Suppressor macrophage (primary cell): ENCODE results near the gene MED4.
A peak's percentile ranks its signal among the peaks of the same experiment; 100 is the strongest.

ENCODE experiments used
- DNase-seq, 4 experiments: peaks; one replicate each; pipeline ENCODE4 v3.0.0-alpha.2; 2020 to 2022
- total RNA-seq, 17 experiments: gene quantifications; one replicate each; lab custom pipeline; 2026; ENCODE audit warnings: mixed read lengths in 6 of 17, inconsistent platforms in 3 of 17; lab: John Stamatoyannopoulos, UW

Gene MED4, protein sequence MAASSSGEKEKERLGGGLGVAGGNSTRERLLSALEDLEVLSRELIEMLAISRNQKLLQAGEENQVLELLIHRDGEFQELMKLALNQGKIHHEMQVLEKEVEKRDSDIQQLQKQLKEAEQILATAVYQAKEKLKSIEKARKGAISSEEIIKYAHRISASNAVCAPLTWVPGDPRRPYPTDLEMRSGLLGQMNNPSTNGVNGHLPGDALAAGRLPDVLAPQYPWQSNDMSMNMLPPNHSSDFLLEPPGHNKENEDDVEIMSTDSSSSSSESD
- 13.8 to 38.7 (median 23.6) reads per million in 17 experiments for total RNA-seq

DNA sequence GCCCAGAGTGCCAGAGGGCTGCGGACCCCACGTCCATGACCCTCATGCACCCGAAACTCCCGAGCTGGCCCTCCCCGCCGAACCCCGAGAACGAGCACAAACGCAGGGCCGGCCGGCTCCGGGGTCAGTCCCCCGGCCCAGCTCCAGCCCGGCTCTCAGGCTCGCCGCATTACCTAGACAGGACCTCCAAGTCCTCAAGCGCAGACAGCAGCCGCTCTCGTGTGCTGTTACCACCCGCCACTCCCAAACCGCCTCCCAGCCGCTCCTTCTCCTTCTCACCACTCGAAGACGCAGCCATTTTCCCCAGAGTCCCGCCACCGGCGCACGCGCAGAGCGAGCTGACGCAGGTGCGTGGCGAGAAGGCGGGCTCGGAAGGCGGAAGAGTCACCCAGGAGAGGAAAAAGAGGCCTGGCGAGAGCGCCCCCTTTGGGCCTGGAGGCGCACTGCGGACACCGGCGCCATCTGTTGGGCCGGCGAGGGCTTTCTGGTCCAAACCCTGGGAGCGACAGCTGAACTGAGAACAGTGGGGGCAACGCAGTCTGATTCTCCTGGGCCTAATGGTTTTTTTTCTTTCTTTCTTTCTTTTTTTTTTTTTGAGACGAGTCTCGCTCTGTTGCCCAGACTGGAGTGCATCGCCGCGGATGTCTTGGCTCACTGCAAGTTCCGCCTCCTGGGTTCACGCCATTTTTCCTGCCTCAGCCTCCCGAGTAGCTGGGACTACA is at the start of gene MED4:
TSS of gene MED4 (minus strand) at position 324 of the 722 bp plus-strand sequence. CDS start at position 298, 26 bp downstream.
- peak; percentile 98 to 99 (median 98) for DNase-seq

DNA sequence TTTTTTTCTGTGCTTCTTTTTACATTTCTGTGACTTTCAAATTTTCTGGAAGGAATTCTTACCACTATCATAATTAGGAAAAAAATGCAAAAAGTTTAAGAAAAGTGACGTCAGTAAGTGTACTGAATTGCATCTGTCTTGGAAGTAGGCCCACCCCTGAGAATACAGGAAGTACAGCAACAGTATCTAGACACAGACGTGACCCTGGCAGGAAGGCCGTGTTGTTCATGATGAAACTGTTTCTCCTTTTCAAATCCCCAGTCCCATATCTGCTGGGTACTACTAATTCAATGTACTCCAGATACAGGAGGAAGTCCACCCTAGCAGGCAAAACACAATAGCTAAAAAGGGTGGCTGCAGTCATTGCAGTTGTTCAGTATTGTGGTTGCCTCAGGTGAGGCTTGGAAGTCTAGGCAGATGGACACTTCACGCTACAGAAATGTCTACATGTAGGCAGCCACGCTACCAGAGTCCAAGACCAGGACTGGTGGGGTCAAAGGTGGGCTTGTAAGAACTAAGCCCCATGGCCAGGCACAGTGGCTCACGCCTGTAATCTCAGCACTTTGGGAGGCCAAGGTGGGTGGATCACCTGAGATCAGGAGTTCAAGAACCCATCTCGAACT is 49.6 kb upstream of the MED4 start:
- peak; percentile 83 to 95 (median 90) for DNase-seq

DNA sequence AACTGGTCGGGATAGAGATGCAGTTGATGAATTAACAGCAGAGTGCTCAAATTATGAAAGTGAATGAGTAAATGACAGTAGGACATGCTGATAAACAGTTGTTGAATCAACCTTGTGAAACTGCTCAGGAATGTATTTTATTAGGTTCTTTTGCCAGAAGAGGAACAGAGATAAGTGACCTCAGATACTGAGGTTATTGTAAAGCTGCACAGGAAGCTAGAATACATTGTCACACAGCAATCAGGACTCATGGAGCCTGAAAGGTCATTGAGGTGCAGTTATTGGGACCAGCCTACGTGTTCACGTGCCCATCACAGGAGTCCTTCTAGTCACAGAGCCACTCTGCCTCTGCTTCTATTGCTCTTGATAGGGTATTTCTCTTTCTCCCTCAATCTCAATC is 47.5 kb upstream of the MED4 start:
- DNase-seq, result peak; percentile 28 to 82 (median 64)

DNA sequence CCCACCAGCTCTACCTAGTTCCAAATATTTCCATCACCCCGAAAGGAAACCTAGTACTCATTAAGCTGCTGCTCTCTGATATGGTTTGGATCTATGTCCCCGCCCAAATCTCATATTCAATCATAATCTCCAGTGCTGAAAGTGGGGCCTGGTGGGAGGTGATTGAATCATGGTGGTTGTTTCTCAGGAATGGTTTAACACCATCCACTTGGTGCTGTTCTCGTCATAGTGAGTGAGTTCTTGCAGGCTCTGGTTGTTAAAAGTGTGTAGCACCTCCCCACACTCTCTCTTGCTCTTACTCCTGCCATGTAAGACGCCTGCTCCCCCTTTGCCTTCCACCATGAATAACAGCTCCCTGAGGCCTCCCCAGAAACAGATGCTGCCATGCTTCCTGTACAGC is 43.4 kb upstream of the MED4 start:
- no peak for DNase-seq

DNA sequence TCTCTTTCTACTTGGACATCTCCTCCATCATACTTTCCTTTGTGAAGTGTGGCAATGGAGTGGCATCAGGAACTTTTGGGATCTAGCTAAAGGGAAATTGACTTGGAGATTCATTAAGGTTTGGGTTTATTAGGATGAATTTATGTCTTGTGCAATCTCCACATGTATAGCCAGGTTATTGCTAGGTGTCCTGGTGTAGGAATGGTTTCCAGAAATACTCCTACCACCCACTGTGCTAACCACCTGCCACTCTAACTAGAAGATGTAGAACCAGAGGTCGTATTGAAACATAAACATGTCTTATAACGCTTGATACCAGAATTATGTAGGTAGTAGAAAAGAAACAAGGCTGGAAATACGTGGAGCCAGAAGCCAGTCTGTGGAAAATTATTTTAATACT is 38.1 kb upstream of the MED4 start:
- DNase-seq, result no peak

DNA sequence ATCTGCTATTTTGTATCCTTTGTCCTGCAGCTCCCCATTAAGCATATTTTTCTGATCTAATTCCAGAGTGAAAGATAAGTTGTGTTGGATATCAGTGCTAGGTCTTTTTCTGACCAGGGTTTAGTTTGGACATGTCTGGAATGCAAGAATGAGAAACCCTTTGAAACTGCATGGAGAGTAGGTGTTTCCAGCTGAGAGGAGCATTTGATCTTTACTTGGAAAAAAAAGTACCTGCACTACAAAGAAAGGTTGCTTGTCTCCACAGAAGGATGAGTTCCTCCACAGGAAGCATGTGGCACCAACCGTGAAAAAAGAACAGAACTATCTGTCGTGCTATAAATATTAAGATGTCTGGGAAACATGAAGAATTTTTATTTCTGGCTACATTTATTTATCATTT is 36.6 kb upstream of the MED4 start:
- DNase-seq, result no peak

DNA sequence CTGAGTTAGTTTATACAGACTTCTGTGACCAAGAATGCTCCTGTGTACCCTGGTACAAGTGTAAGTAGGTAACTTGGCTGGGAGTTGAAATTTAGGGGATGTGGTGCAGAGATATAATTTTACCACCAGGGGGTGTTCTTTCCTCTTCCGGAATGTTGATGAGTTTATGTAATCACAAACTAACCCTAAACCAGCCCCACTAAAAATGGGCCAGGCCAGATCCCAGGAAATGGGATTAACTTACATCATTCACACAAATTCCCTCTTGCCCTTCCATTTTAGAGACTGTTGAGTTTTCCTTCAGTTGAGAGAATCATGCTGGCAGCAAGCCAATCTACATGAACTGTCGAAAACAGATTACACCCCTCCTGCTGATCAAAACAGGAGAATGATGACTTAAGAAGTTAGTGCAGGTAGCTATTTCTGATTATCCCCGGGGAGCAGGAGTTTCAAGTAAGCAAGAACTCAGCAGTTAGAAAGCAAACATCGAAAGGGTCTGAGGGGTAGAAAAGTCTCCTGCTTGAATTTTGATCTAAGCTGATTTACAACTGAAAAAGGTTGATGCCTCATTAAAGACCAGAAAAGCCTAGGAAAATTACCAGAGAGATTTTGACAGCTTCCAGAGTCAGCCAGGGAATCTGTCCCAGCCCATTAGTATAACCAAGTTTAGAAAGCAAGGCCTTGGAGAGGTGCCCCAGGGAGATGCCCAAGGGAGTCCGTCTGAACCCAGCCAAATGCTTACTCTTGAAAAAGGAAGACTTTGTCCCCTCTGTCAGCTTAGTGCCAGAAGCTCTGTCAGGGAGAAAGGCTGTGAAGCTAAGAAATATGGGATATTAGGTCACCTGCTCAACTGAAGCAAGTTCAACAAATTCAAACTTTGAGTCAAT is 32.3 kb upstream of the MED4 start:
- DNase-seq, result peak; percentile 64 to 88 (median 76)

DNA sequence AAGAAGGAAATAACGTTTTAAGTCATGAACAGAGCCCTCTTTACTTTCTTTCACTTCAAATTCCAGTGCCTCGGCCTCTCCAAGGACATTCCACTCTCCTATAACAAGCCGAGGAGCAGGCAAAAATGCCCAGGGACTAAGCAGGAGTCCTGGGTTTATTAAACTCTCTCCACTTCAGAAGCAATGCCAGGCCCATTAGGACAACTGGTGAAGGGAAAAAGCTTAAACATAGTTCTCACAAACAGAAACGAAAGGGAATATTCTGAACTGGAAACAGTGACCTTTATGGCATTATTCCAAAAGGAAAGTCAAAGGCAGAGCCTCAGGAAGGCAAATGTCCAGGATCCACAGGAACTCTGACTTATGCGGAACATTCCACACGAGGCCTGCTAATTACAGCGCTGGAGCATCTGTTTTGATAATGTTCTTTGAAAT is 30.9 kb upstream of the MED4 start:
- no peak for DNase-seq

DNA sequence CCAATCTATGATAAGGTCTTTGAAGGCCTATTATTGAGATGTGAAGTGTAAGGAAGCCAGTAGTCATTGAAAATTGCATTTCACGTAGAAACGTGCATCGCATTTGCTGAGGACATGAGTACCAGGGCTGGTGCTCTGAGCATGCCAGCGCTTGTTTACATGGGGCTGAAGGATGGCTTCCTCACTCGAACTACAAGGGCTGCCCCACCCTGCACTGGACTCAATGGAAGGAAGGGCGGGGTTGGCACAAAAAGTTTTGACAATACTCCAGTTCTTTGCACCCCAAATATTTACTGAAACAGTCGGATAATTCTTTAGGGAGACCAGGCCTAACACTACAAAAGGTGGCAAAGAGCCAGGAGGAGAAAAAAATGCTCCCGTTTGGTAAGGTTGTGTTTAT is 28.9 kb upstream of the MED4 start:
- DNase-seq, result no peak

DNA sequence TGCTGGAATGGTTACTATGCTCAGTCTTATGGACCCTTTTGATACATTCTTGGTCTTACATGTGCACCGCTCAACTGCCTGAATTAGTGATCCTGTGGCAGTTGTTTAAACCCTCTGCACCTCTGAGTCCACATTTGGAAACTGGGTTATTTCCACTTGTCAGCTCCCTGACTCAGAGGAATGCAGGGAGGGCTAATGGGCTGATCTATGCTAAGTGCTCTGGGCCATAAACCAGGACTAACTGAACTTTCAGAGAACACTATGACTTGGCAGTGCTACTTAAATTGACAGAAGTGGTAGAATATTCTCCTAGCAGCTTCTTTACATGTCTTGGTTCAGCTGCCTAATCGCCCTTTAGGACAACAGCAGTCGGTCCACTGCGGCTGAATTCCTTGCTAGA is 26.8 kb upstream of the MED4 start:
- DNase-seq, result no peak

DNA sequence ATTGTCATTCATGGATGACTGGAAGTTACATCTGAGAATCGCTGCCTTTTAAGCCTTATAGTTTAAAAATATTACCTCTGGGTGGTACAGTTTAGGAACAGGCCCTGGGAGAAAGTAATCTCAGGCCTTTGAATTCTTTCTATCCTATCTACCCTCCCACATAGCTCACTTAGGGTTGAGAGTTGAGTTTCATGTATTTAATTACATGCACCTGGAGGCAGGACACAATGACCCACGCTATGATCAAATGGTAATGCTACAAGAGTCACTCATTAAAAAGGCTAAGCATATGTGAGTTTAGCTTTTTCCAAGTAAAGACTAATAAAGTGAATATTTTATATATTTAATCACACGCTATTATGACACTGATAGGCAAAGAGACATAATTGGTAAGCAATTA is 25.3 kb upstream of the MED4 start:
- no peak for DNase-seq

DNA sequence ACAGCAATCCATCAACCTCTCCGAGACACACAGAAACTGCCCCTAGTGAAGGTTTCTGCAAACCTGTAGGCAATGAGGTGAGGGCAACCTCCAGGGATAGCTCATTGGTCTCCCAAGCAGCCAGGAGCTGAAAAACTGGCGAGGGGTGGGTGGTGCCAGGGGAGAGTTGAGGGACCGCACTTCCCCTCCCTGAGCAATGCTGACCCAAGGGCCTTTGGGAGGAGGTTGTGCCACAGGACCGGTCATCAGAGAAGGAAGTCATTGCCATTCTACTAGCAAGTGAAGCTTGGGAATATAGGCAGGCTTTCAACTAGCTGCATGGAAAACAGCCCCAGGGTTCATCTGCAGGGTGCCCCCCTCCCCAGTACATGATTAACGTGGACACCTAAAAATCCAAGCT is 23.1 kb upstream of the MED4 start:
- peak; percentile 13 to 72 (median 61) for DNase-seq

DNA sequence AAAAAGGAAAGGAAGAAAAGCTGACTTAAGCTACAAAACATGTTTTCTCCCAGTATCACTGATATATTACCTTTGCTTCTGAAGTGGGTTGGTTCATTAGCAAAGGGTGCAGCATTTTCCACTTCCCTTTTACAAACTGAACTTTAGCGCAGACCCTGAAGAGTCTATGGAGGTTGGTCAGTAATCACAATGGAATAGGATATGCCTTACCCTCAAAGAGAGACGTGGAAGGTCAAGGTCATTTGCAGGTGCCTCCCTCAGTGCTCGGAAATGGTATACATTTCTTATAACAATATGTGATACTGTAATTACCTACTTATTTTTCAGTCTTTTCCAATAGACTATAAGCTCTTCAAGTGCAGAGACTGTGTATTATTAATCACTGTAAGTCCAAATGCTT is 21.9 kb upstream of the MED4 start:
- no peak for DNase-seq

DNA sequence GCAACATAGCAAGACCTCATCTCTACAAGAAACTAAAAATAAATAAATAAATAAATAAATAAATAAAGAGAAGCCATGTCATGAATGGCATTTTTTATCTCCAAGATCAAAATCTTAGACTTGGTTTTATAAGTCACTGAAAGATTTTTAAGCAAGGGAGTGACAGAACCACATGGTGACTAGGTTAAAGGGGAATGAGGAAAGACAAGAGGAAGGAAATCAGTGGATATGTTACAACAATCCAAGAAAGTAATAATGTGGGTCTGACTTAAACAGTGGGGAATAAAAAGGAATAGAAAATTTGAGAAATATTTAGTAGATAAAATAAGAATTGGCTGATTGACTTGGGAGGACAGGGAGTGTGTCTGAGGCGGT is 18.8 kb upstream of the MED4 start:
- DNase-seq, result peak in 2 of 4 experiments; percentile 37 to 47

DNA sequence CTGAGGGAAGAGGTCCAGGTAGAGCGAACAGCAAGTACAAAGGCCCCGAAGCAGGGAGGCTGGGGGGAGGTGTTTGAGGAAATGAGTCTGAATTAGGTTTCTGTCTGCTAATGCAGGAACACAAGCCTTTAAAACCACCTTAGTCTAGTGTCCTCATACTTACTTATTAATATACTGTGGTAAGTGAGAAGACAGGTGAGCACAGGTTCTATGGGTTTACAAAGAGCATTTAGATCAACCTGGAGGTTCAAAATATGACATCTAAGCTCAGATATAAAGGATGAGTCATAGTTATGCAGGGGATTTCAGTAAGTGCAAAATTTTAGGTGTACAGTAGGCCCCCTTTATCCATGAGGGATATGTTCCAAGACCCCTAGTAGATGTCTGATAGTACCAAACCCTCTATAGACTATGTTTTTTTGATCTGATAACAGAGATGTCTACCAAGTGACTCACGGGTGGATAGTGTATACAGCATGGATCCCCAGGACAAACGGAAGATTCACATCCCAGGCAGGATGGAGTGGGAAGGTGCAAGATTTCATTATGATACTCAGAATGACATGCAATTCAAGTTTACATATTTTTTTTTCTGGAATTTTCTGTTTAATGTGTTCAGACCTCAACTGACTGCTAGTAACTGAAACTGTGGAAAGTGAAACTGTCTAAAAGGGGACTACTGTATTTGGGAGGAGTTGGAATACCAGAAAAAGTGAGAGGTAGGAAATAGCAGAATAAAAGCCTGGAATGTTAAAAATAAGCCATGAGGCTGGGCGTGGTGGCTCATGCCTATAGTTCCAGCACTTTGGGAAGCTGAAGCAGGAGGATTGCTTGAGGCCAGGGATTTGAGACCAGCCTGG is 18.2 kb upstream of the MED4 start:
- no peak for DNase-seq

DNA sequence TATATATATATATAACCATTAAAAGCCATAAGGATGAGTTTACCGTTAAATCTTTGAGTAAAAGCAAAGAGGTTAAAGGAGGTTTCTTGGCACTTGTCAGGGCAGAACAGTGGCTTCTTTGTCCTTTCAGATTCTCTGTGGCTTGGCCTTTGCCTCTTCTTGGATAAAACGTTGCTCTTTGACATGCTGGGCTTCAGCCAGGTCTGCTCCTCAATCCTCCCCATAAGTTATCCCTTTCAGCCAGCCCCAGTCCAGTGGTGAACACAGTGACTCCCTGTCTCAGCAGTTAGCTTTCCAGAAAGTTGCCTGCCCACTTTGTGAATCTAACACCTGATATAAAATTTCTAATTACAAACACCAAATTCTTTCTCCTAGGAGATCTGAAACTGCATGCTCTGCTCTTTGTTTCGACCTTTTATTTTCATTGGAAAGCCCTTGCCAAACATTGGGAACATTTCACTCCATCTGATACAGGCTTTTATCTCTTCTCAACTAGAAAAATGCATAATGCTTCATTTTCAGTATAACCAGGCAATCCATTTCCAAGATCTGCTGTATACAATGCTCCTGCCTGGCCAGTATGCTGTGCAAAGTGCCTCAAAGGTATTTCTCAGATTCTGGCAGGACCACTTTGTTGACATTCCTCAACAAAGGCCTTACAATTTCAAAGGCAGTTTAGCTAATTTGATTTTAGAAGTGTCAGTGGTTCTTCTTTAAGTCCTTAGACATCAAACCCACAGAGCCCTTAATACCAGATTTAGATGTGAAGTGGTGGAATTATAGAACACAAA is 16.2 kb upstream of the MED4 start:
- no peak for DNase-seq

DNA sequence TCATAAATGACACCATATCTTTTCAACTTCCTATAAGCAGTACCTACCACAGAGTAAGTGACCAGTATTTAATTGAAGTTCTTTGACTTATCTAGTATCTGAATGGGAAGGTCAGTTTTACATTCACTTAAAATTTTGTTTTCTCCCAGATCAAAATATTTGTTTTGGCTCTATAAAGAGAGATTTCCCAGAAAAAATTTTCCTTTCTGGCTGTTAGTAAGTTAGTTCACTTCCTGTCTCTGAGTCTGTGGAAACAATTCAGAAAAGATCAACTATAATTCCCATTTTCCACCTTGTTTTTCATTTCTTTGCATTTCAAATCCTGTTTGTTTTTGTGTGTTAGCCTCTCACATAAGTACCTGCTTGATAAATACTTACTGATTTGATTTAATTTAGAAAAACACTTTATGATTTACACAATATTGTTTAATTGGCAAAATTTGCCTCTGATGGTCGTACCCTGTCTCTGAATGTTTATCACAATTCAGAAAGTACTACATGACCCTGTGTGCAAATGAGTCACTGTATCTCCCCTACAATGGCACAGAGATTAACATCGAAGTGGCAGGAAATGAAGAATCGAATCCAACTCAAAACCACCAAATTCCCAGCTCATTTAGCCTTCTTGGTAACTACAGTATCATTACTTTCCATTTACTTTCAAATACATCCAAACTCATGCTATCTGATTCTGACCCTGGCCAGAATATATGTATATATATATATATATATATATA is 15.4 kb upstream of the MED4 start:
- DNase-seq, result no peak

DNA sequence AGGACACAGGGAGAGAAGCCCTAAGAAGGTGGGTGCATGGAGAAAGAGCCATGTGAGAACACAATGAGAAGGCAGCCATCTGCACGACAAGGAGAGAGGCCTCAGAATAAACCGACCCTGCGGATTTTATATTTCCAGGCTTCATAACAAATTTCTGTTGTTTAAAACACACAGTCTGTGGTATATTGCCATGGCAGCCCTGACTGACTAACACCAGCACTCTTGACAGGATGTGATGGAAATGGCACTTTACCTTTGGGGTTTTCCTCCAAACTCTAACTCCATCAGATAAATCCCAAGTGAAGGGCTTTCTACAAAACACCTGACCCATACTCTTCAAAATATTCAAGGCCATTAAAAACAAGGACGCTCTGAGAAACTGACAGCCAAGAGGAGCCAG is 13.2 kb upstream of the MED4 start:
- DNase-seq, result no peak

DNA sequence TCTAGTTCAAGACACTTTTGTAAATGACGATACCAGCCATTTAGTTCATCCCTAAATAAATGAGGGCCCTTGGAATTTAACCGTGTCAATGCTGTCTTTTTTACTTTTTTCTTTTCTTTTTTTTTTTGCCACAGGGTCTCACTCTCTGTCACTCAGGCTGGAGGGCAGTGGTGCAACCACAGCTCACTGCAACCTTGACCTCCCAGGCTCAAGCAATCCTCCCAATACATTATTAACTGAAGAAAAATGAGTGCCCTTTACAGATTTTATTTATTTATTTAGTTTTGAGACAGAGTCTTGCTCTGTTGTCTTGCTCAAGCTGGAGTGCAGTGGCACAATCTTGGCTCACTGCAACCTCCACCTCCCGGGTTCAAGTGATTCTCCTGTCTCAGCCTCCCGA is 2.9 kb upstream of the MED4 start:
- DNase-seq, result no peak

DNA sequence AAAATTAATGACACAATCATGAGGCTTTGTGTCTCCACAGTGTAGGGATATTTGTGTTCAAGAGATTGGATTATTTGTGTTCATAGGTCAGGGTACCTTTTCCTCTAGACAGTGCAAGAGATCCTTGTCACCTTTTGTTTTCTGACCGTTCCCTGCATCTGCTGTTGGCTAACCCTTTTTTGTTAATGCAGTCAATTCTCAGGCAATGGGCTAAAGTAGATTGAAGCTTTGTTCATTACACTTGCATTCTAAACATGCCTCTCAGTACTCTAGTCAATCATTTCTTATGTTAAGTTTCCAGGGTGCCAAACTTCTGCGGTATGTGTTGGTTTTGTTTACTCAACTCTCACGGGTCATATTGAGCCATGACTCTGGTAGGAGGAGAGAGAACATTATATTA is 1.8 kb upstream of the MED4 start:
- no peak for DNase-seq
